DOHH2 (cell line): Measurements from ENCODE around the gene MT1X.

ENCODE experiments used
- CTCF ChIP-seq: fragments of 200-600 bp; sonication (generic); IDR thresholded peaks from one replicate; pipeline ENCODE4 v1.5.1; 2014; ENCODE audit warnings: antibody characterized with exemption, mild to moderate bottlenecking, low read depth, low read length; ENCODE audit not compliant: poor library complexity, severe bottlenecking
- EZH2phosphoT487 ChIP-seq: fragments of 200-600 bp; sonication (generic); IDR thresholded peaks from 2 replicates; pipeline ENCODE4 v1.6.1; 2017; ENCODE audit warnings: borderline replicate concordance, mild to moderate bottlenecking, antibody characterized with exemption, low read length, moderate library complexity, mixed read lengths

- TF ChIP-seq CTCF (no peak), EZH2phosphoT487 (no peak)
These were observed 19.3 kb downstream of the MT1X start for GRCh38 chr16:56701534-56701933.
